NCI-H446 (cell line): Measurements from ENCODE around the gene PCDHGA8.

Experiments
- DNase-seq, 2 experiments: peaks; one replicate each; lab custom pipeline; 2025; lab: John Stamatoyannopoulos, UW

PCDHGA8 gene

DNA sequence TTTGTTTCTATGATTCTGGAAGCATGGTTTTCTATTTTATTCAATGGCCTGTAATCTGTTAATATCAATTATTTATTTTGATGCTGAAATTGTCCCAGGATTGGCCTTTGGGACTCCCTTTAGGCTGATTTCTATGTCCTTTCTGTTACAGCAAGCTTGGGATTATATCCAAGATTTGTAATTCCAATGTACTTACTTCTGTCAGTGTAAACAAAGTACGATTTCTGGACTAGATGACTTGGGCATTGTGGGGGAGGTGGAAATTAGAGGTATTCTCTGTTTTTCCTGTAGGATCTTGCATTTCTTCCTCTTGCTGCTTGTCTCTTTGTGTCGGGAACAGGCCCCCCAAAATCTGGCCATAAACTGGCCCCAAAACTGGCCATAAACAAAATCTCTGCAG lies 41.6 kb downstream of the PCDHGA8 start:
- DNase-seq: no peak

DNA sequence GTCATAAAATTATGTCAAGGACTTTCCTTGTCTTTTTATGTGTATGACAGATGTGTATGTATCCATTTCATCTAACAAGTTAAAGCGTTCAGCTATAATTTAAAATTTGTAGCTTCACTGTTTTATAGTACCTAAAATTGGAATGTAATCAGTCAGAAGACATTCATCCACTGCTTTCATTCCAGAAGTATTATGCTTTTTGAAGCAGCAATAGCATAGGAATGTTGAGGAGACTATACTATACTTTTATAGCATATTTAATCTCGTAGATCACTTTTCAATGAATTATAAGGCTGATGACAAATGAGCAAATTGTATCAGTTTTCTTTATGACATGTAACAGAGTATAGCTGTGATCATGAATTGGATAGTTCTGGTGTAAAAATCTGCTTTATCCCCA lies 44.8 kb downstream of the PCDHGA8 start:
- DNase-seq: no peak

DNA sequence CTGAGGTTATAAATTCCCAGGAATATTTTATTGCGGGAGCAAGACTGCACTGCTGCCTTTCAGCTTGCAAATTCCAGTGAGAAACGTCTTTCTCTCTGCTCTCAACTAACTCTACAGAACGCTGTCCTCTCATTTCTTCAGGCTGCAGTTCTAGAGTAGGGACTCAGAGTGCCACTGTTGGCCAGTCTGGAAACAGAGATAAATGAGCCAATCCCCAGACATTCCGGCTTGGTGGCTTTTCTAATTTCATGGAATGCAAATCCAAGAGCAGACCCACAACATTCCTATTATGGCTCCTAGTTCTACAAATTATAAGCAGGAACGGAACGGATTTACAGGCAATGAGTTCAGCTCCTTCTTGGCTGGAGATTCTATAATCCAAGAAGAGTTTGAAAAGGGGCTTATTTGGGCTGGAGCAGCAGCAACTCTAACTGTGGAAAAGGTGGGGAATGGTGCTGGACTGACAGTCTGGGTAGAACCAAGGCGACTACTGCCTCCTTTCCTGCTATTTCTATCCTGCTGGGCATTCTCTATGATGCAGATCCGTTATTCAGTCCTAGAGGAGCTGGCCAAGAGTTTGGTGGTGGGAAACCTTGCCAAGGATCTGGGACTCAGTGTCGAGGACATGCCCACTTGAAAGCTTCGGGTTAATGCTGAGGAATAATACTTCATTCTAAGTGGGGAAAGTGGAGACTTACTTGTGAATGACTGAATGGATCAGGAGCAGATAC lies 47.1 kb downstream of the PCDHGA8 start:
- no peak for DNase-seq

- DNase-seq: no peak
Observed at GRCh38 chr5:141440341-141440740, 47.9 kb downstream of the PCDHGA8 start.

GRCh38 chr5:141441571-141442170 lies 49.2 kb downstream of the PCDHGA8 start:
- DNase-seq: no peak
